HG03342 (cell line): ENCODE data around the gene SHISAL1.

Experiments
- ATAC-seq: cut with Tn5 transposase; IDR thresholded peaks from one replicate; pipeline ENCODE4 v1.9.1; 2021; ENCODE audit warnings: mild to moderate bottlenecking, moderate library complexity; ENCODE audit not compliant: unreplicated experiment

SHISAL1 gene

DNA sequence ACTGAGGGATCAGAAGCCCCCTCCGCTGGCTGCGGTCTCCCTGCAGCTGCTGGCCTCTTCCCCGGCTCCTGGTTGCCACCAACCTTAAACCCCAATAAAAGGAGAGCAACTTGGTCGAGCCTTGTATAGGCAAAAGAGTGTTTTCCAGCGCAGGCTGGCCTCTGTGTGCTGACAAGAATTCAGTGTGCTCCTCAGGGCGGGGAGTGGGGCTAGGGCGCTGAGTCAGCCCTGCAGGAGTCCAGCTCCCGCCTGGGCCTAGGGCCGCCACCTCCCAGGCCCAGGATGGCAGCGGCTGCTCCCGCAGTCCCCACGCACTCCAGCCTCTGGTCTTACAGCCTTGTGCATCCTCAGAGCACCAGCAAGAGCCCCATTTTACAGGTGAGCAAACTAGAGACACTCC is at the start of gene SHISAL1:
SHISAL1 (minus strand) TSS at position 186 of the 400 bp plus-strand sequence. CDS start 12,006 bp downstream, outside the sequence.
- ATAC-seq = no peak

DNA sequence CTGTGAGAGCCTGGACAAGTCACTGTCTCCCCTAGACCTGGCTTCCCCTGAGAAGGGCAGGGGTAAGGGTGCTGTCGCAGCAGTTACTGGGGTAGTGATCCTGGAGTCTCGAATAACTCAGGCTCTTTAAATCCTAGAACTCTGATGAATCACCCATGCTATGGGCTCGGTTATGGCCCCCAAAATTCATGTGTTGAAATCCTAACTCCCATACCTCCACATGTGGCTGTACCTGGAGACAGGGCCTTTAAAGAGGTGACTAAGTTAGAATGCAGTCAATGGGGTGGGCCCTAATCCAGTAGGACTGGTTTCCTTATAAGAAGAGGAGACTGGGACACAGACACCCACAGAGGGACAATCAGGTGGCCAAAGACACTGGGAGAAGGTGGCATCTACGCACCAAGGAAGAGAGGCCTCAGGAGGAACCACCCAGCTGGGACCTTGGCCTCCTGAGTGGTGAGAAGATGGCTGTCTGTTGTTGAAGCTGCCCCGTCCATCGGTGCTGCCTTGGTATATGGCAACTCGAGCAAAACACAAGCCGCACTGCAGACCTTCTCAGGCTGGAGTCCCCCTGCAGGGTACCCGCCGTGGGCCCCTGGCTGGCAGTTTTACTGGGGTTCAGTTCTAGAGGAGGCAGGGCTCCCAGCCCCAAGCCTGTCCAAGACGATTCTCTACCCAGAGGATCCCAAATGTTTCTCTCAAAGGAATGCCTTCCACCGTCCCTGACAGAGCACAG is 48.8 kb upstream of the SHISAL1 start:
- ATAC-seq = no peak

DNA sequence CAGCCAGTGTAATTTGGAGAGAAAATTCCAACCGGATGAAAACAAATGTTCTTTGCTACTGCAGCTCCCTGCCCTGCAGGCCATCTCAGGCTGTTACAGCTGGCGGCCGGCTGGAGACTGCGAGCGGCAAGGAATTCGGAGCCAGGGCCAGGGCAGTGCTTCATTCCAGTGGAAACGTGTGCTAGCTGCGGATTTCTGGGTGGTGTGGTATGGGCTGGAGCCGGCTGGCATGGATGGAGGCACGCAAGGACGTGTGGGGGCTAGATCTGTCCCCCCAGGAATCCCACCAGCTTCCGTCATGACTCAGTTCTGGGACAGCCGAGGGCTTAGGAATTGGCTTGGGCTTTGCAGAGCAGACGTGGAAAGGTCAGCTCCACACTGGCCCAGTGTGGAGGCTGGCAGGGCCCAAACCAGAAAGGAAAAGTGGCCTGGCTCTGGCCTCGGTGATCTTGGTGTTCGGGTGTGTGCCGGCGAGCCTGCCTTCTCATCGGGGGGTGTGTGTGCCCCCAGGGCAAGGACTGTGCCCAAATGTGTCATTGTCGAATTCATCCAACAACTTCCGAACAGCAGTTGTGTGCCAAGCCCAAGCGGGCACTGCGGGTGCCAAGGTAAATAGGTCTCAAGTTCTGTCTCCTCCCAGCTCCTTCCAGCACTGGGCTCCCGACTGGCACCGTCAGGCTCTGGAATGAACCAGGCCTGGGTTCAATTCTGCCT is 48.1 kb upstream of the SHISAL1 start:
- no peak for ATAC-seq

DNA sequence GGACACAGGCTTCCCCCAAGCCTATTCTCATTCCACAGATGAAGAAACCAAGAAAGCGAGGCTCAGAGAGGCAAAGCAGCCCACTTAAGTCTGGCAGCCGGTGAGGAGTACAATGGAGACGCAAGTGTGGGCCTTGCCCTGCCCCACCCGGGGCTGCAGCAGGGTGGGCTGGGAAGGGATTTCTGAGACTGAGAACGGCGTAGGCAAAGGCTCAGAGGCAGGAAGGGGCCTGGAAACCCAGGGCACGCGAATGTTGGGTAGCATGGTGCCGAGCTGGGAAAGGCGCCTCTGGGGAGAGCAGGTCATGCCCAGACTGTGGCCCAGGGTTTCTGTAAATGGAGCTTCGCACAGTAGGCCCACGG is 47.5 kb upstream of the SHISAL1 start:
- ATAC-seq = no peak

DNA sequence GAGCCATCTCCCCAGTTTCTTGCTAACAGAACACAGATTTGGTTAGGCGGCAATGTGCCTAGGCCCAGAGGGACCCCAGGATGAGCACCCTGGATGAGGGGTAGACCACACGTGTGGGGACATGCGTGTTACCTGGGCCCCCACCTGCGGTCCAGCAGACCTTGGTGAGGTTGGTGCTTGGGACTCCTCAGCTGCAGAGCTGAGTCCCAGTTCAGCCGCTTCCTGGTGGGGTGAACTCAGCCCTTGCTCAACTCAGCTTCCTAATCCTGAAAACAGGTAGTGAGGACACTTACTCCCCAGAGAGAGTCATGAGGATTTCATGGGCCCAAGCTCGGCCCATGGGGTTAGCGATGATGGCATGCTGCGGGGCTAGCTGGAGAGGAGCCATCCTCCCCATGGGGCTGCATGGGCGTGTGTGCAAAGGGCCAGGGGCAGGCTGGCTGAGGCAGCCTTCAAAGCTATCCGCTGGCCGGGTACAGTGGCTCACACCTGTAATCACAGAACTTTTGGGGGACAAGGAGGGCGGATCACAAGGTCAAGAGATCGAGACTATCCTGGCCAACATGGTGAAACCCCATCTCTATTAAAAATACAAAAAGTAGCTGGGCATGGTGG is 46.9 kb upstream of the SHISAL1 start:
- no peak for ATAC-seq

DNA sequence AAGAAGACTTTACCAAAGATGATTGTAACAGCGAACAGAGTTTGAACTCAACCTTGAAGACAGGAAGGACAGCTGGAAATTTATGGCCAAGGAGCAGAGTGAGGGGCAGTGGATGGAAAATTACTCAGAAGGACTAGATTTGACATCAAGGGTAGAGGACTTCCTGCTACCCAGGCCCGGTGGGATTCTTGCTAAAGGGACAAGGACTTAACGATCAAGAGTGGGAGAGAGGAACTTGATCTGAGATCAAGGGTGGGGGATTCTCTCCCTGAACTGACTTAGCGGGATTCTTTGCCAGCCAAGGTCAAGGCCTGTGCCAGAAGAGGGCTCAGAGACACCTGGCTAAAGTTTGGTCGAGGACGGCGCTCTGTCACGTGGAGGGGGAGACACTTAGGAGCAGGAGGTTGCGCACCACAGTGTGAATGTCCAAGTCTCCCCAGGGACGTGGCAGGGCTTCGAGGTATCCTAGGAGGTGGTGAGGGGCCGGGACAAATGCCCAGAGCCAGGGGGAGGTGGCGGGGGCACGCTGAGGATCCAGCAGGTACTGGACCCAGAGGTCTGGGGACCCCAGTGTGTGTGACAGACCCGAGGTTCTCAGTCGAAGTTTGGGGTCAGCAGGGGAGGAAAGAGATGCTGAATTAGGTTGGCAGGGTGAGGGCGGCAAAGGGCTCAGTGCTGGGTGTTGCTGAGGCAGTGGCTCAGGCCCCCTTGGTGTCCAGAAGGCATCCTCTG is 46.1 kb upstream of the SHISAL1 start:
- ATAC-seq = no peak

DNA sequence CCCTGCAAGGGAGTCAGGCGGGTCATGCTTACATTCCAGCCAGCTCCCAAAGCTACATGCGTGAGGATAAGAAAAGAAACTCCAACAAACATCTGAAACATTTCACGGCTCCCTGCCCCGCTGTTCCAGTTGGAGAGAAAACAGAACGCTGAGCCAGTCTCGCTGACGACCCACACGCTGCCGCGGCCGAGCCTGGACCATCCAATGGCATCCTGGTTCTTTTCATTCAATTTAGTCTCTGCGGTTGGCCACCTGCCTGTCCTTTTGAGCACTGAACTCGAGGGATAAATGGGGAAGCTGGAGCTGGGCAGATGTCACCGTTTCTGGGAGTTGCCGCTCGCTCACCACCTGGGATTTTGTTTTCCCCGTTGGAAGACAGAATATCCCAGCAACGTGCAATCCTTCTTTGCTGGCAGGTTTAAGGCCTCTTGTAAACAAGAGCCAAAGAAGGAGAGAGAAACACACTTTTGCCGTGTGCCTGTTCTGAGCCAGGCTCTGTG is 45.3 kb upstream of the SHISAL1 start:
- ATAC-seq = no peak

DNA sequence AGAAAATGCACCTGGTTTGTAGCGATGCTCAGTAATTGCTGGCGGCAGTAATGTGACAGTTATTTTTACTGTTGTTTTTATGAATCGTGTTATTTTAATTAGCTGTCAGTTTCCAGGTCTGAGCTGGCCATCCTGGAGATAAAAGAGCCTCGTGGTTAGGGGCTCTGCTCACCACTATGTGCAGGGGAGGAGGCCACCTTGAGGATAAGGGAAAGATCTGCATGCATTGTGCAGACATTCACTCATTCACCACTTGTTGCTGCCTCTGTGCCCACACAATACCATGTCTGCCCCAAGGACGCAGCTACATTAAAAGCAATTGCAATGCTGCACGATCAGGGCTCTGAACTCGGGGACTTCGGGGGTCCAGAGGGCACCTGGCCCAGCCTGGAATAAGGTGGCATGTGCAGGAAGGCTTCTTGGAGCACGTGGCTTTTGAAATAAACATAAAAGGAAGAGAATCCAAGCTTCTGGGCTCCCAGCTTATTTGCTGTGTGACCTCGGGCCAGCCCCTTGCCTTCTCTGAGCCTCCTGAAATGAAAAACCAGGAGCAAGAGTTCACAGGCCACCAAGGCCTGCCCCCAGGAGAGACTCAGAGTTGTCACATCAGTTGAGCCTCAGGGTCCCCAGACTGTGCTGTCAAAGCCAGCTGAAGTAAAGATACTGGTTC is 44.7 kb upstream of the SHISAL1 start:
- ATAC-seq = no peak

DNA sequence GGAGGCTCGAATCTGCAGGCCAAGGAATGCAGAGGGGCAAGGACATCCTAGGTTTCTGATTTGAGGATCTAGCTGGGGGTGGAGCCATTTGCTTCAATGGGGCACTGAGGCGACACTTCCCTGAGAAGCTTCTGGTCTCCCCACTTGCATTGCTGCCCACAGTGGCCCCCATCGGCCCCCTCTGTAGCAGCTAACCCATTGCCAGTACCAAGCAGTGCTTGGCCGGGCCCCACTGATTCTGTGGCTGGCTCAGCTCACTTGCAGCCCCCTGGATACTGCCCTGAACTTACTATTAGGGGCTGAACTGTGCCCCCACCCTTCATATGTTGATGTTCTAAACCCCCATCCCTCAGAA is 42.9 kb upstream of the SHISAL1 start:
- no peak for ATAC-seq

DNA sequence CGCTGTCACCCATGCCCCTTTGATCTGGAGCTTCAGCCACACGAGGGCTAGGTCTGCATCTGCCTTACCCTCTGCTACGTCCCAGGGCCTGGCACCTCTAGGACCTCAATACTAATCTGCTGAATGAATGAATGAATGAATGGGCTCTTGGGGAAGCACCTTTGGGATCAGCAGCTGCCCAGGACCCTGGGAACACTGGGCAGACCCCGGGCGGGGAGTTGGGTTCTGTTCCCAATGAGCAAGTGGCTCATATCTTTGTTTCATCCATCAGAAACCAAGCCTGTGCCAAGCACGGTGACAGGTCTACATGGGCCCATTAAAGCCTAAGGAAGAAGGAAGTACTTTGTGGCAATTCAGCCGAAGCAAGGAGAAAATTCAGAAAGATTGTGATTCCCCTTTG is 41.5 kb upstream of the SHISAL1 start:
- ATAC-seq = no peak

DNA sequence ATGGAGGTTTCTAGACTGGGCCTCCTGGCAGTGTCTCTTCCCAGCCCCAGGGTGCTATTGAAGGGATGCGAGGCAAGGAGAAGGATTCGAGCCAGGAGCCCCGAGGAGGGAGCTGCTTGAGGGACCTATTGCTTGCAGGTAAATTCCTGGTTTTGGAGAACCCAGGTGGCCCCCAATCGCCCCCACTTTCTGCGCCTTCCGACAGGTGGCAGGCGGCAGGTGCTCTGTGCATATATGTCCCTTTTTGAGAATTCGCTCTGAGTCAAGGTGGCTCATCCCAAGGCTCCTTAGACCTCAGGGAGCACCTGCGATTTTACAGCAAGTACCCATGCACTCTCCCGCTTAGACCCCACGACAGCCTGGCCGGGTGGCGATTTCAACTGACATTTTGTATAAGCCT is 40.3 kb upstream of the SHISAL1 start:
- ATAC-seq = no peak

DNA sequence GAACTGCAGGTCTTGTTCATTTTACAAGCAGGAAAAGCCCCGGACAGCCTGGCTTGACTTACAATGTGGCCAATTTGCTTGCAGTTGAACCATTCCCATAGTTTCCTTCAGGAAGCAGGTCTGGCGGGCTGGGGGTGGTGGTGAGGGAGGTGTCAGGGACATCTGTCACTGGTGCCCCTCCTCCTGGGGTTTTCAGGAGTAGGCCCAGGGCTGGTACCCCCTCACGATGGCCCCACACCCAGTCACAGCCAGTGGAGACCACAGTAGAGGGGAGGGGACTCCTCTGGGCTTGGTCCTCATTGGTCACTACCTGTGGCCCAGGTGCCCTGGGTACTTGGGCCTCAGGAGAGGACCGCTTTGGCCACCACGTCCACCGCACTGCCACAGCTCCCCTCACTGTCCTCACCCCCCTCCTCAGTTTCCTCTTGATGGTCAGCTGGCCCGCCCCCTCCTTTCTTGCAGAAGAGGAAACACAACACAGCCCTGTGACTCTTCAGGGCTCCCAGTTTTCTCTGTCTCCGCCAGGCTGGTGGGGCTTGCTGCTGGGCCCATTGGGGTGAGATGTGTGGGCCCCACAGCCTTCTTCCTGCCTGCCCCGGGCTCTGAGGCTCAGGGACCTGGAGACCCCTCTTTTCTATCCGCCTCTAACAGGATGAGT is 39.8 kb upstream of the SHISAL1 start:
- no peak for ATAC-seq

DNA sequence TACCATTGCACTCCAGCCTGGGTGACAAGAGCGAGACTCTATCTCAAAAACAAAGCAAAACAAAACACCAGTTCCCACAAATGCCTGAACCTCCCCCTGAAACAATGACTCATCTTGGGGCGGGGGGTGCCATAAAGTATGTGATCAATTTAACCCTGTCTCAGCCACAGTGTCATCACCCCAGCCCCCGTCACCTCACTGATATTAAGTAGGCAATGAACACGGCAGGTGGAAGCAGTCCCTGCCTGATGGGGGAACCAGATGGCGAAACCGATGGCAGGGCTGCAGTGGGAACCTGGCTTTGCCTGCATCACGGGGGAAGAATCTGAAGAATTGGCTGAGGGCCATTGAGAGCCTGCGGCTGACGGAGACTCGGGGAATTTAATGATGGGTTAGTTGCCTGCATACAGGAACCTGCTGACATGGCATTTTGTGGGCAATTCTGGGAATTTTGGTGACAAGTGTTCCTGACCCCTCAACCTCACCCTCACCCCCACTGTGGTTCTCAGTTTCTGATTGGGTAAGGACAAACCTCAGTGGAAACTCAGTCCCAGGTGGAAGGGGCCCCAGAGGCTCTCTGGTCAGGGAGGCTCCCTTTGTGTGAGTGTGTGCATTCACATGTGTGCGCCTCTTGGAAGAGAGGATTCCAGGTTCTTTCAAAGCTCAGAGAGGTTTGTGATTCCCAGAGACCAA is 39.1 kb upstream of the SHISAL1 start:
- no peak for ATAC-seq

DNA sequence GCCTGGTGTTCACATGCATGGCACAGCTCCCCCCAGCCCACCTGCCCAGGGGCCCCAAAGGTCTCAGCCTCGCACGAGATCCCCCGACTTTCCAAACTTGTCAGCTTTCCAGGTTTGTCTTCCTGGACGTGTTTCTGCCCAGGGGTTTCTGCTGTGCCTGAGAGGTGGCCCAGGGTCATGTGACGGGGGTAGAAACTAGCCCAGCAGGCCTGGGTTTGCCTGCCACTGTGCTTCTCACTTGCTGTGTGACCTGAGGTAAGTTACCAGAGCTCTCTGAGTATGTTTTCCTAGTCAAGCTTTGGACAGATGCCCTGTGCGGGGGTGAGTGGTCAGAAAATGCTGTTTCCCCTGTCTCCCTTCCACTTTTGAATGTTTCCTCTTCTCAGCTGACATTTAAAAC is 38.3 kb upstream of the SHISAL1 start:
- no peak for ATAC-seq

DNA sequence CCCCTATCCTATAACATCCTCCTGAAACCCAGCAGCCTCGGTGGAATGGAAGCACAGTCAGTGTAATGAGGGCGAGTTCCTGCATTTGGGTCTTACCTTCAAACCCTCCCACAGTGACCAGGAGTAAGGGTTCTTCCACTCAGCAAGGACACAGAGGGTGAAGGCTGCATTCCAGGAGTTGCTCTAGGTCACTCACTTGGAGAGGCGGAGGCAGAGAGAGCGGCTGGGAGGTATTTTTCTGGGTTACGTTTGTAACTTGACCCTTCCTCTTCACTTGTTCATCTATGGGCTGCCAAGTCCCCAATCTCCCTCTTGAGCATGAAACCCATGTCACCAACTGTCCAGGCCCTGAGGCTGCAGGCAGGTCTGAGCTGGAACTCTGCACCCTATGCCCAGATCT is 36.8 kb upstream of the SHISAL1 start:
- ATAC-seq = no peak

DNA sequence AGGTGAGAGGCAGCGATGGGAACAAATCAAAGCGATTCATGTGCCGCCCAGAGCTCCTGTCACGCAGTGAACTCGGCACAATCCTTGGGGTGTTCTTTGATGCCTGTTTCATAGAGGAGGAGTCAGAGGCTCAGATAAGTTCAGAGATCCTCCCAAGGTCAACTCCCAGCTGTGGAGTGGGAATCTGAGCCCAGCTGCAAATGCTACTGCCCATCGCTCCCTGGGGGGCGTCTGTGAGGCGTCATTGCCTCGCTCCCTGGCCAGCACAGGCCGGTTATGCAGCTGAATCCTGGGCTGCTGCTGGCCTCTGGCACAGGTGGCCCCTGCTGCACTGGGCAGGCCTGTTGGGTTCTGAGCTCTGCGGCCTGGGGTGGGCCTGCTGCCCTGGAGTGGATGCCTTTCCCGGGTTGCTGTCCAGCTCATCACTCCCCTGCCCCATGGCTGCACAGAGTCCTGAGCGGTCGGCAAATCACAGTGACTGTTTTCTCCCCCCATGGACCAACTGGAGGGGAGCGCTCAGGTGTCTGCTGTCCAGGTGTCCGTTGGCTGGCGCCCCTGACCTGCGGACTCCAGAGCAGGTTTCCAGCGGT is 36.3 kb upstream of the SHISAL1 start:
- no peak for ATAC-seq

DNA sequence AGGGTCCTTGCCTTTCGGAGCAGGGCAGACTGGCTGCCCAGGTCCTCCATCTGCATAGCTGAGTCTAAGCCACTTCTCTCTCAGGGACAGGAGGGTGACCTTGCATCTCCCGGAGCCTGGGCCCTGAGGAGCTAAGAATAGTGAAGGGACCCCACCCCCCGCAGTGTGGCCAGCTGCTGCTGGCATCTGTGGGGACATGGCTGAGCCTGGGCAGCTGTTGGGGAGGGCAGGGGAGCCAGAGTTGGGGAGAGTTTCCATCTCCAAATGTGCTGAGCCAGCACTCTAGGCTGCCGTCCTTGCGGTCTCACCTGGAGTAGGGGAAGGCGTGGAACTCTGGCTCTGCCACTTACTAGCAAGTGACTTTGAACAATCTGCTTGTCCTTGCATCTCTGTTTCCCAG is 34.8 kb upstream of the SHISAL1 start:
- no peak for ATAC-seq

DNA sequence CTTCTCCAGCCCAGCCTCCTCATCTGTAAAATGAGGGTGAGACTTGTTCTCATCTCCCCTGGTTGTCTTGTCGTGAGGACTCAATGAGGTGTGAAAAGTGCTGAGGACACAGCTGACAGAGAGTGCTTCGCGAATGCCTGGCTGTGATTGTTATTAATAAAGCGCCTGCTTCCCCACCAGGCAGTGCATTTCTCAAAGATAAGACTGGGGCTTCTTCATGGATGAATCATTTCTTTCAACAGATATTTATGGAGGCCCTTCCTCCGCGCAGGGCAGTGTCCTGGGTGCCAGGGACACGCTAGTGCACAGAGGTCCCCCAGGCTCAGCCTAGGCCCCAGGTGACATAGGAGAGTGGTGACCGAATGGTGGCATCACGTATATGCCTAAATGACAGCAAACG is 34.3 kb upstream of the SHISAL1 start:
- ATAC-seq = no peak

DNA sequence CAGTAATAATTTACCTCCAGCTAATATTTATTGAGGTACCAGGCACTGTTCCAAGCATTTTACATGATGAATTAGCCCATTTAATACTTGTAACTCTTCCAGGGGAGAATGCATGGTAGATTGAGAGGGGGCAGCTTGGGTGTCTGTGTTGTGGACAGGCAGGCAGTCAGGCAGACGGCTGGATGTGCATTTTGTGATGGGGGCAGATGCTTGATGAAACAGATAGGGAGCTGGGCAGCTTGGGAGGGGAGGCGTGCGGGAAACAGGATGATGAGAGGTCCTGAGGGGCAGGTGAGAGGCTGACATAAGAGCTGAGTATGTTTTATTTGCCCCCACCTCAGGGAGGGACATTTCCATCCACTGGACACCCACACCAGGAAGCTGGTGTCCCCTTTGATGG is 33.1 kb upstream of the SHISAL1 start:
- ATAC-seq = no peak
